HG03066 (cell line): Measurements from ENCODE around the gene CTNNBIP1.
"Not testable (repeated sequence)": the region's sequence is repeated elsewhere in the genome, so short reads cannot be mapped to it uniquely, and the experiment has no call there.

Source experiments
- ATAC-seq: cut with Tn5 transposase; IDR thresholded peaks from one replicate; pipeline ENCODE4 v1.9.1; 2021; ENCODE audit warnings: low read depth; ENCODE audit not compliant: unreplicated experiment

The CTNNBIP1 gene

GRCh38 chr1:9814619-9815018 is 95.5 kb downstream of the CTNNBIP1 start:
- no peak for ATAC-seq

- no peak for ATAC-seq
Observed at GRCh38 chr1:9811239-9811966, 98.7 kb downstream of the CTNNBIP1 start.

GRCh38 chr1:9809100-9809510 is 101.0 kb downstream of the CTNNBIP1 start:
- ATAC-seq: no peak

GRCh38 chr1:9808459-9808858 is 101.6 kb downstream of the CTNNBIP1 start:
- no peak for ATAC-seq

GRCh38 chr1:9807541-9807940 is 102.5 kb downstream of the CTNNBIP1 start:
- ATAC-seq: no peak

GRCh38 chr1:9805972-9806371 is 104.1 kb downstream of the CTNNBIP1 start:
- not testable (repeated sequence) for ATAC-seq

GRCh38 chr1:9805006-9805508 is 105.0 kb downstream of the CTNNBIP1 start:
- no peak for ATAC-seq

GRCh38 chr1:9803003-9803918 is 106.8 kb downstream of the CTNNBIP1 start:
- ATAC-seq: not testable (repeated sequence)

- ATAC-seq: no peak
Observed at GRCh38 chr1:9801909-9802308, 108.2 kb downstream of the CTNNBIP1 start.
